Measurements from ENCODE around the gene METTL2B. TPM values are rescaled to one million over a fixed set of nuclear protein-coding genes. Genes with fewer than 3 reads are reported as not detected.
A peak's percentile ranks its signal among the peaks of the same experiment; 100 is the strongest.
"Not testable (repeated sequence)": the region's sequence is repeated elsewhere in the genome, so short reads cannot be mapped to it uniquely, and the experiment has no call there.

Gene METTL2B
- total and polyA plus RNA-seq, 7 donors = 9.6 to 23.2 (median 18.1) TPM

DNA sequence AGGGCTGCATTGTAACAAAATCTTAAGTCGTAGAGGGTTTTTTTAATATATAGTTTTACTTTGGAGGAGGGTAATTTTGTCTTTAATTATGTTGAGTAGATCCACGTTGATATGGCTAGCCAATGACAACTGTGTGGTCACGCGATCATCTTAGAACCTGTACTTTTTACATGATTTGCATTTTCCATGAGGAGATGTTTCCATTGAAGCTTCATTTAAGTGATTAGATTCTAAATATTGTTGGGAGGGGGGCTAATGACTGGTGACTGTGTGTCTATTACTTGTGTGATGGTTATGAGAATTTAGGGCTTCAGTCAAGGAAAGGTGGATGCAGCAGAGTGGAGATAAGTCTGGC is 765 bp downstream of the METTL2B start:
- Histone ChIP-seq H3K27ac (peak overlapping the region; percentile 83 to 90 (median 86)), H3K36me3 (peaks cover 0 to 27% (median 4%) of the 10 kb centered on the region in 4 donors), H3K4me1 (peaks cover 0 to 25% (median 11%) of the 10 kb centered on the region in 4 donors), H3K4me3 (peak overlapping the region; percentile 72 to 90 (median 82))
- H3K27me3 ChIP-seq, H3K9me3 ChIP-seq, DNase-seq: not testable (repeated sequence)
- intact Hi-C loops (cut with DNase I) = loop anchor here (2.0 to 10.0 kb wide), 2 partner anchors 57 to 405 kb away; no protein-coding TSS in a partner anchor
- WGBS, 2 donors = 1 to 2% methylated on average over 4 of the region's 4 CpGs

GRCh38 chr7:128479082-128479481 is 2.5 kb downstream of the METTL2B start:
- H3K36me3 ChIP-seq = peaks cover 0 to 42% (median 4%) of the 10 kb centered on the region in 4 donors
- H3K27ac ChIP-seq, H3K9me3 ChIP-seq, DNase-seq, H3K27me3 ChIP-seq, H3K4me3 ChIP-seq: not testable (repeated sequence)
- WGBS, 2 donors = 81 to 95% methylated on average over 4 of the region's 4 CpGs
- H3K4me1 ChIP-seq = peaks cover 0 to 25% (median 11%) of the 10 kb centered on the region in 4 donors
- intact Hi-C loops (cut with DNase I) = loop anchor here (10.0 kb wide), 1 partner anchor 56 kb away; no protein-coding TSS in a partner anchor

DNA sequence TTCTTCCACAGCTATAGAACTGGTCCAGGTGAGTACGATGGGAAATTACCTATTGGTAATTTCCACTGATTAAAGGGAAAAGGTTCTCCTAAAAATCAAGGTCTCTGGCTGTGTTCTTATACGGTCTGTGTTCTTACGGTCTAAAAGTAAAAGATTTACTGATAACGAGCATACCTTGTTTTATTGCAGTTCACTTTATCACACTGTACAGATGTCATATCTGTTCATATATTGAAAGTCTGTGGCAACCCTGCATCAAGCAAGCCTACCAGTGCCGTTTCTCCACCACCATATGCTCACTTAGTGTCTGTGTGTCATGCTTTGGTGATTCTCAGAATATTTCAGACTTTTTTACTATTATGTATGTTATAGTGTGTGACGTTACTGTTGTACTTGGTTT is 11.6 kb downstream of the METTL2B start:
- peaks cover 0 to 36% (median under 1%) of the 10 kb centered on the region in 4 donors for H3K36me3 ChIP-seq
- H3K4me3 ChIP-seq; intact Hi-C loops (cut with DNase I); H3K27me3 ChIP-seq; H3K27ac ChIP-seq; H3K9me3 ChIP-seq; H3K4me1 ChIP-seq; DNase-seq: not testable (repeated sequence)
- 23 to 74% methylated on average over 6 of the region's 6 CpGs for WGBS, 2 donors

GRCh38 chr7:128497405-128497804 is 20.9 kb downstream of the METTL2B start:
- peaks cover 0 to 88% (median 22%) of the 10 kb centered on the region in 4 donors for H3K36me3 ChIP-seq
- no peak overlapping the region for H3K27ac ChIP-seq
- H3K4me3 ChIP-seq = no peak overlapping the region
- no peaks in the 10 kb centered on the region for H3K9me3 ChIP-seq
- H3K27me3 ChIP-seq = no peaks in the 10 kb centered on the region
- intact Hi-C loops (cut with DNase I) = no loop called here
- TF ChIP-seq POLR2A (IDR thresholded peaks at IDR 0.05) (no peak), CTCF (IDR thresholded peaks at IDR 0.05) (no peak), EP300 (IDR thresholded peaks at IDR 0.05) (no peak), POLR2AphosphoS5 (IDR thresholded peaks at IDR 0.05) (no peak)
- 95 to 96% methylated on average over 9 of the region's 9 CpGs for WGBS, 2 donors
- H3K4me1 ChIP-seq = no peaks in the 10 kb centered on the region
- DNase-seq = no peak

GRCh38 chr7:128505416-128505815 is 28.9 kb downstream of the METTL2B start:
- H3K27me3 ChIP-seq; intact Hi-C loops (cut with DNase I); H3K4me3 ChIP-seq; H3K27ac ChIP-seq; H3K9me3 ChIP-seq; DNase-seq; H3K4me1 ChIP-seq: not testable (repeated sequence)
- WGBS, 2 donors = 95% methylated on average over 2 of the region's 2 CpGs
- H3K36me3 ChIP-seq = peaks cover 0 to 24% (median 3%) of the 10 kb centered on the region in 4 donors

DNA sequence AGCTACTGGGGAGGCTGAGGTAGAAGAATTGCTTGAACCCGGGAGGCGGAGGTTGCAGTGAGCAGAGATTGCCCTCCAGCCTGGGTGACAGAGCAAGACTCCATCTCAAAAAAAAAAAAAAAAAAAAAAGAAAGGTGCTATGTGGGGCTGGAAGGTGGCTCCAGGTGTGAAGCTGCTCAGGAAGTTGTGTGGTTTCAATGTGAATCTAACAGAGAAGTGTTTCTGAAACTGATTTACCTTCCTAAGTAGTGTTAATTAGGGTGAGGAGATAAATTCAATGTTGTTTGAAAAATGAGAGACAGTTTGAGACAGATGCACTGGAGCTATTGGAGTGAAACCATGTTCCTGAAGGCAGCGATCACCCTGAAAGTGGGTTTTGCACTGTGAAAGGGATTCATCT is 30.3 kb downstream of the METTL2B start:
- H3K4me1 ChIP-seq; DNase-seq; H3K9me3 ChIP-seq; H3K4me3 ChIP-seq; intact Hi-C loops (cut with DNase I); H3K27me3 ChIP-seq; H3K27ac ChIP-seq: not testable (repeated sequence)
- peaks cover 0 to 11% (median 0%) of the 10 kb centered on the region in 4 donors for H3K36me3 ChIP-seq
- 86 to 90% methylated on average over 3 of the region's 3 CpGs for WGBS, 2 donors

GRCh38 chr7:128507321-128507993 is 30.9 kb downstream of the METTL2B start:
- H3K27ac ChIP-seq; DNase-seq; intact Hi-C loops (cut with DNase I); H3K4me3 ChIP-seq; H3K9me3 ChIP-seq; H3K4me1 ChIP-seq; H3K27me3 ChIP-seq; H3K36me3 ChIP-seq: not testable (repeated sequence)
- 81 to 89% methylated on average over 5 of the region's 5 CpGs for WGBS, 2 donors

DNA sequence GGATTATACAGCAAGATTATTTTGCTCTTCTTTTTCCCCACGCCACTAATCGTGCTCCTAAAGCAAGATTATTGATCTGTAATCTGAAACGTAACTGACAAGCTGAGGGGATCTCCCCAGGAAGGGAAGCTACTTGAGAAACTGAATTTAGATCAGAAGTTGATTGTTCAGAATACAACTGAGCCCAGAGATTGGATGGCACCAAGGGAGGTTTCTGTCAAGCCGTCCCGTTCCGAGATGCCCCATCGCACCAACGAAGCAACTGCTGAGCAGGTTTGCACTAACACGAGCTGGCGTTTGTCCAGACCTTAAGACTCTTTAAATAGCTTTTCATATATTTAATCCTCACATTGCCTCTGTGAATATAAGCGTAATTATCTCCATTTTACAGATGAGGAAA is 35.1 kb downstream of the METTL2B start:
- H3K9me3 ChIP-seq; H3K36me3 ChIP-seq; H3K4me3 ChIP-seq; DNase-seq; H3K27ac ChIP-seq; H3K27me3 ChIP-seq; intact Hi-C loops (cut with DNase I); H3K4me1 ChIP-seq: not testable (repeated sequence)
- WGBS, 2 donors = 78 to 84% methylated on average over 11 of the region's 11 CpGs

DNA sequence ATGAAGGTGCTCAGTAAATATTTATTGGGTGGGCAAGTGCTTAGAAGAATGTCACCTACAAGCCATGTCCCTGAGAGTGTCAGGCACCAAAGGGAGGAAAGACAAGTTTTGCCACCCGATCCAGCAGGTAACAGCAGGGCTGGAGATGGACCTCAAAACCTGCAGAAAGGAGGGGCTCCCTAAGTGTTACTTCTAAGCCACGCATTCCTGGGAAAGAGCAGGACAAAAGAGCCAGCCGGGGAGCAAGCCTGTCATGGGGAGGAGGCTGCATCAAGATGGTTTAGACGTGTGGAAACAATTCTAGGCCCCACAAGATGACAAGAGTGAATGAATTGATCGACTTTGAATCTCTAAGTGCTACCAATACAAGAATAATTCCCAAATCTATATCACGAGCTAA is 38.7 kb downstream of the METTL2B start:
- intact Hi-C loops (cut with DNase I); H3K27ac ChIP-seq; H3K36me3 ChIP-seq; H3K9me3 ChIP-seq; H3K4me3 ChIP-seq; H3K27me3 ChIP-seq; DNase-seq; H3K4me1 ChIP-seq: not testable (repeated sequence)
- 86 to 90% methylated on average over 6 of the region's 6 CpGs for WGBS, 2 donors

GRCh38 chr7:128517023-128517422 is 40.5 kb downstream of the METTL2B start:
- H3K9me3 ChIP-seq; H3K27ac ChIP-seq; intact Hi-C loops (cut with DNase I); H3K4me3 ChIP-seq; H3K36me3 ChIP-seq; H3K4me1 ChIP-seq; H3K27me3 ChIP-seq; DNase-seq: not testable (repeated sequence)
- 65 to 87% methylated on average over 5 of the region's 5 CpGs for WGBS, 2 donors
